AG08396 (cell line): ENCODE results near the gene NFRKB.

Experiments
- DNase-seq: peaks from one replicate; pipeline ENCODE4 v3.0.0; 2012; ENCODE audit warnings: low spot score, mixed read lengths

The NFRKB gene

DNA sequence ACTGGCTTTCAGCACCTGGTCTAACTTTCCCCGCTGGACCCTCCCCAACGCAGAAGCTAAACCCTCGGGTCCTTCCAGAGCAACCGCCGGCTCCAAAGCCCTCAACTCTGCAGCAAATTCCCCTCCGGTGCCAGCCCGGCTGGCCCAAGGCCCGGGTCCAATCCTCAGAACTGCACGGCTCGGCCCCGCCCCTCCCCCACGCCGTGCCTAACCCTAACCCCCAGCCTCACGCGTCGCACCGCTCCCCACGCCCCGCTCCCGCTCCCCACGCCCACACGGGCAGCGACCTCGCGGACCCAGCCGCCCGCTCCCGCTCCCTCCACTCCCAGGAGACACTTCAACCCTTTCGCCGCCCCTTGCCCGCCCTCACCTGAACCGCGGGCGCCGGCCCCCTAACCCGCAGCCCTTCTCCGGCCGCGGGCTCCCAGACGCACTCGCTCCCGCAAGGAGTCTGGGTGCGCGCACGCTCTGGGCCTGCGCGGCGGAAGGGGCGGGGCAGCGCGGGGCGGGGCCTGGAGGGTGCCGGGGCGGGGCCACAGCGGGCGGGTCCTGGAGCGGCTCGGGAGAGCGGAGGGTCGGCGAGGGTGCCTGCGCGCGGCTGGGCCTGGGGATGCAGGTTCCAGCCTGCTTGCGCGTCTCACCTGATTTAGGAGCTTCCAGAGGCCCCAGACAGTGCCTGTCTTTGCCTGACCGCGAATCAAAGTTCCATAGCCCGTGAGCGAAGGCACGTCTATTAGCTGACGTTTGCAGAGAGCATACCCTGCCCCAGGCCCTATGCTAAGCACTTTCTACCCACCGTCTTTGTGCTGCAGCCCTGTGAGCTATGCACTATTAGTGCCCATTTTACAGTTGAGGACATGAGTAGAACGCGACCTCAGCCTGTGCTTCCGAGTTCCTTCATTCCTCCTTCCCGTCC, at the start of gene NFRKB:
Gene NFRKB (minus strand): TSS at position 453 of the 916 bp plus-strand sequence. CDS start 2,729 bp downstream, outside the sequence.
- peak; percentile 99 for DNase-seq

DNA sequence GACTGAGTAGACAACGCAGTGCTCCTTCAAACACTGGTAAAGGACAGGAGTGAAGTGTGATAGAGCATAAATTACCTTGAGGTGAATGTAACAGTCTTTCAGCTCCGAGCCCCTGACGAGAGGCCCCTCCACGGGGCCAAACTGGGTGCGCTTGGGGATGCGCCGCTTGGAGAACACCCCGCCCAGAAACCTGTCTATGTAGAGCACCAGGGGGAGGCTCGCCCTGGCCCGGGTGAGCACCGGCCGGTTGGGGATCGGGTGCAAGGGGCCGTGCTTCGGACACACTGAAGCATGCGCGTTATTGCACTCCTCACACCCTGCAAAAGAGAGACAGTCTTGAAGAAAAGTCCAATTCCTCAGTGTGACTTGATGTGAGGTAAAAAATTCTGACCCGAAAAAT, 49.3 kb upstream of the NFRKB start:
- no peak for DNase-seq

DNA sequence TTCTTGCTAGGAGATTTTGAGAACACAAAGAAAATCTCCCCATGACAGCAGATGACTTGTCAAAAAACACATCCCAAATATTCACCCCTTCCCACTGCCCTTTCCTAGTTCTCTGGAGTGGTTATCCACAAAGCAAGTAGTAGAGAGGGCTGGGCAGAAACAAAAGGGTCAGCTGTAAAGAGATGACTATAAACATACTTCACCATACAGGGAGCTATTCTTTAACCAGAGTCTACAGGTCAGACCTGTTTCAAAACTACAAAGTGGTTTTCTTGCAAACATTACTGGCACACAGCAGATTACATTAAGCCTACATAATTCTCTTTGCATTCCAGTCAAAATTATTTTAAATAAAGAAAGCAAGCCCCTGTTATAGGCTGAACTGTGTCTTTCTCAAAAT, 47.7 kb upstream of the NFRKB start:
- no peak for DNase-seq

DNA sequence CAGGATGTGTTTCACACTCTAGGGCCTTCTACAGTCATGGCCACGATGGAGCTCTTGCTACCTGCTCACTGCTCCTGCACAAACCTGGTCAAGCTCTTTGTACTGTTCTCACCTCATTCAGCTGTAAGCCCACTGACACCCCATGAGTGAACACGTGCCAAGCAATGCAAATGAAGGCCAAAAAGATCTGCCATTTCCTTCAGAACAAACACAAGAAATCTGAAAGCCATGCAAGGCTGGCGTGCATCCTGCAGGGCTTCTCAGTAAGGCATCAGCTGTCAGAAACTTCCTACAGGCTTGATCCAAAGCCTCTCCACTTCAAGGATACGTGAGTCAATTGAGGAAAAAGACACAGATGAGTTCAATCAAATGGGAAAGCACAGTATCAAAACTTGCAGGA, 44.1 kb upstream of the NFRKB start:
- DNase-seq: no peak

DNA sequence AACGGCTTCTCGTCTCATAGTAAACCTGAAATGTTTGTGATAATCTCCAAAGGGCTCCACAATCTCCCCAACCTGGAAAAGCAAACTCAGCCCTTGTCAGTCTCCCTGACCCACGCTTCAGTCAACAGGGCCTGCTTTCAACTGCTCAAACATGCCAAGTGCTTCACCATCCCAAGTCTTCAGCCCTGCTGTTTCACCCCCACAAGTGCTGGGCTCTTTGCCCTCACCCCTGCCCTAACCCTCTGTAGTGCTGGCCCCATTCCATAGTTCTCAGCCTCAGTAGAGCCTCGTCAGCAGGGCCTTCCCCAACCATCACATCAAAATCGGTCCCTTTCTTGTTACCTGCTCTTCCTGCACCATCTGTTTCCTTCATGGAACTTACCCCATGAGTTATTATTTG, 43.4 kb upstream of the NFRKB start:
- no peak for DNase-seq

DNA sequence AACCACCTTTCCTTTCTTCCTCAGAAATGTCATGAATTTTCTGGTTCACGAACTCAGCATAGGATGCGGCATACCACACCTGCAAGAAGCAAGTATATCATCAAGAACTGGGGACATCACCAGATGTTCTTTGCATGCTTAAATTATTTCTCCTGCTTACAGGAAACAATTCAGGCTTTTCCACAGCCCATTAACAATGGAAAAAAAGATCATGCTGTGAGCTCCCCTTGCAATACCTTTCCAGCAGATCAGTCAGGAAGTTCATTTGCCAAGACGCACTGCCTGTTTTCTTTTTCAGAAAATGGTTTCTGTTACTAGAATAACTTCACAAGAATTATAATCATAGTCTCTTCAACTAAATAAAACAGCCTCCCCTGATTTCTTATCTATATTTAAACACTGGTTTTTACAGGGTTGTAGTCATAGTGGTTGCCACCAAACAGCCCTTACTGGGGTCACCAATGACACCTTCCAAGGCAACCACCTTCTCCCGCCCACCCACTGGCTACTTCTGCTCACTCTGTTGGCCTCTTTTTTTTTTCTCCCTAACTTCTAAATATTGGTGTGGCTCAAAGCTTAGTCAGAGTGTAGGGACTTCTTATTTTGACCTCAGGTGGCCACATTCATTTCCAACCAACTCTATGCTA, 42.3 kb upstream of the NFRKB start:
- no peak for DNase-seq

DNA sequence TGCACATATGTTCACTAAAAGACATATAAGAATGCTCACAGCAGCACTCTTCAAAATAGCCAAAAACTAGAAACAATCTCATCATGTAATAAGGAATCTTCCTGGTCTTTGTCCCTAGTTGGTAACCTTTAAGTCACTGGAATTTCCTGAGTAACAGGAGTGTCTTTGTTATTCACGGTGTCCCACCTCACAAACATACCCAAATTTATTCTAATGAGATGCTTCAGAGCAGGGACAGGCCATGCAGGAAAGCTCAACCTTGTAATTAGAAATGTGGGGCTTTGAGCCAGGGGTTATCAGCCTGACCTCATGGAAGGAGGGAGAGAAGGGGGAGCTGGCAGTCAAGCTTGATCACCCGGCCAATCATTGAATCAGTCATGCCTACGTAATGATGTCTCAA, 40.3 kb upstream of the NFRKB start:
- DNase-seq: no peak

DNA sequence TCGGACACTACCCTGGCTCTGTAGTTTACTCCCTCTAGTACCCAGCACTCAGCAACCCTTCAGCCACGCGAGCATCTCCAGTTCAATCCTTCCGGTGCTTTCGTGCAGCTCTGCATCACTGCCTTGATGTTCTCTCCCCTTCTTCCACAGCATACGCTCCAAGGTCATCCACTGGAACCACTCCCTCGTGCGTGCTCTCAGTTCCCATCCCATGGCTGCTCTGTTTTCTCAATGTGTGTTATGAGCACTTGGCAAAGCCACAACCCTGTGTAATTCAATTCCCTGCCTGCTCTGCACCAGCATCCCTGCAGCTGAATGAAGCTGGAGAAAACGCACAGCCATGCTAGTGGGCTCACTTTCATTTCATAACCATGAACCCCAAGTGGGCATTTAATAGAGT, 38.5 kb upstream of the NFRKB start:
- no peak for DNase-seq

DNA sequence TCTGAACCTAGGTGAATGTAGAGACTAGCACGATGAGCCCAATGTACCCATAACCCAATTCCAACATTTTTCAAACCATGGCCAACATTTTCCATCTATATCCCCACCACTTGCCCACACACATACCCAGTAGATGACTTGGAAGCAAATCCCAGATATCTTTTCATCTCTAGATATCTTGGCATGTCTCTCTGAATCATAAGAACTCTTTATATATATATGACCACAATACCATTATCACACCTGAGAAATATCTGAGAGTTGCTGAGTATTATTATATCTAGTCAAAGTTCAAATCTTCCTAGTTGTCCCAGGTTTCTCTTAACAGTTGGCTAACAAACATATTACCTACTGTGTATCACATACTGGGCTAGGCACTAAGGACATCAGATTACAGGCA, 37.9 kb upstream of the NFRKB start:
- DNase-seq: no peak

DNA sequence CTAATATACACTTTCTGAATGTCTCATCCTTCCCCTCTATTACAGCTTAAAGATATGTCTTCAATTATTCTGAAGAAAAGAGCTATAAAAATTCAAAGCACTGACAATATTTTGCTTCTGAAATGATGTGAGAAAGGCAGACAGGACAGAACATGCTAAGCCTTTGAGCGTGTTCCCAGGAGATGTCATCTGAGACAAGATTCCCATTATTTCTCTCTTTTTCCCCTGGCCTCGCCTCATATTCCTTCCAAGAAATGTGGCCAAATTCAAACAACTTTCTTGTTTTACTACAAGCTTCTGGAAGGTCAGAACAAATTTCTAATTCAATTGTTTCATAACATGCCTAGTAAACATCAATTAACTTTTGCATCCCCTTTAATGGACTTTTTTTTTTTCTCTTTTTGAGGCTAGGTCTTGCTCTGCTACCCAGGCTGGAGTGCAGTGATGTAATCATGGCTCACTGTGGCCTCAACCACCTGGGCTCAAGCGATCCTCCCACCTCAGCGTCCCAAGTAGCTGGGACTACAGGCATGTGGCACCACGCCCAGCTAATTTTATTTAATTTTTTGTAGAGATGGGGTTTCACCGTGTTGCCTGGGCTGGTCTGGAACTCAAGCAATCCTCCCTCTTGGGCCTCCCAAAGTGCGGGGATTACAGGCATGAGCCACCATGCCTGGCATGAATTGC, 37.1 kb upstream of the NFRKB start:
- DNase-seq: no peak

DNA sequence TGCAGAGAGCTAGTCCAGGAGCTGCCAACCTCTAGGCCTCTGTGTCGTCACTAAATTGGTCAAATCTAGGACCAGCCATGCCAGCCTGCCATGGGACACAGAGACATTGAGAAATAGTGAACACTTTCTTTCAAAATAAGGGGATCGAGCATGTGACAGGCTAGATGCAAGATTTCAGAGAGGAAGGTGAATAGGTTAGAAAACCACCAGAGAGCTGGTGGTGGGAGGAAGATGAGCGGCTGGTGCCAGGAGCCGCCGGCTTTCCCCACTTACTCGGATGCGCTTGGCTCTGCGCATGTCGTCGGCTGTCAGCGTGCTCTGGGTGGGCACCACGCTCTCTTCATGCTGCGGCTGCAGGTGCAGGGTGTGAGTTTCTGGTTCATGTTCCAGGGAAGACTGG, 35.4 kb upstream of the NFRKB start:
- DNase-seq: no peak

DNA sequence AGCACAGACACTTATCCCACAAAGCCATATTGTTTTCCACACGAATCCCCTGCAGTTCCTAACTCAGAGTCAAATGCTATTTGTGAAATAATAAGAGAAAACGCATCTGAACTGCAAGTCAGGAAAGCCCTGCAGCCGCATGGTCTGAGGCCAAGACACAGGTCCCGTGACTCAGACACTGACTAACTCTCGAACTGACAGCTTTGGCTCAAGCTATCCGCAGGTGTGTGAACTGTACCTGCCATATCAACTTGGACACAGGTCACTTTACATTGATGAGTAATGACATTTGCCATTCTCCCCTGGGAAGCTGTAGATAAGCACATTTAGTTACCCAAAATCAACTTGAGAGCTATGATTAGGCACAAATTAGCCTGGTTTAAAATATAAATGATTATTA, 34.9 kb upstream of the NFRKB start:
- DNase-seq: no peak

DNA sequence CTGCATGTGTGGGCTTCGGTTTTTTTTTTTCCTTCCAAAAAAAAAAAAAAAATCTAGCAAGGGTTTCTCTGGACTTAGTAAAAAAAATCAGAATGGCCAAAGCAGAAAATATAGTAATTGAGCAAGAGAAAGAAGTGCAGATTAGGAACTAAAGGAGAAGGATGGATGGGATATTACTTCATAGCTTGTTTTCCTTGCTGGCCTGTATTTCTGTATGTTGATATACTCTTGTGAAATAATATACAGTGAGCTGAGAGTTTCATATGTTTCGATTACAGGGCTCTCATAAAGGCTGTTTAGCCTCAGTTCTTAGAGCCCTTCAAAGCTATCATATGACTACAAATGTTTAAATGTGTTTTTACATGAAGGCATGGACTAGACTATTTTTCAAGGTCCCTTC, 34.3 kb upstream of the NFRKB start:
- DNase-seq: no peak

DNA sequence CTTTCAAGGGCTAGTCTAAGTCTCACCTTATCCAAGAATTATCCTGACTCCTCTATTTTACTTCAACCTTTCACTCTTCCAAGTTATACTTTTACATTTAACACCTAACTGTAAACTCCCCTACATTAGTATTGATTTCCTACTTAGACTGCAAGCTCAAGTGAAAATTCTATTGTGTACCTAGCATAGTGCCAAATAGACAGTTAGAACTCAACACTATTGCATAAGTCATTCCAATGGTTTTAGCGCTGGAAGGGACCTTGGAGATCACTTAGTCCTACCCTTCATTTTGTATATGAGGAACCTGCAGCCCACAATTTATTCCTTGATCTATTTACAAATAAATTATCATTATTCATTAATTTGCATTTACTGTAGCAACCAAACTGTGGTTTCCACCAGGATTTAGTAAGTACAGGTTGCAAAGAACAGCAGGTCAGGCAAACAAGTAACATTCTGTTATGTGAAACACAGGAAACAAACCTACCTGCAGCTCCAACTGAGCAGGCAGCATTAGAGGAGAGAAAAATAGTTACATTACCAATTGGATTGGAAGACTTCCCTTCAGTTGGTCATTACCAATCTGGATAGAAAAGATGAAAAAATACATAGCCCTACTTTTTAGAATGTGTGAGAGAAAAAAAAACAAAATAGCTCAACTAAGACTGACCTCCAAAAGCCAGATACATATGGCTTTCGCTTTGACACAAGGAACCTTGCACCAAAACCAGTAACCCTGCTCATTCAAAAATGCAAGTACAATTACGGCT, 33.7 kb upstream of the NFRKB start:
- DNase-seq: no peak

DNA sequence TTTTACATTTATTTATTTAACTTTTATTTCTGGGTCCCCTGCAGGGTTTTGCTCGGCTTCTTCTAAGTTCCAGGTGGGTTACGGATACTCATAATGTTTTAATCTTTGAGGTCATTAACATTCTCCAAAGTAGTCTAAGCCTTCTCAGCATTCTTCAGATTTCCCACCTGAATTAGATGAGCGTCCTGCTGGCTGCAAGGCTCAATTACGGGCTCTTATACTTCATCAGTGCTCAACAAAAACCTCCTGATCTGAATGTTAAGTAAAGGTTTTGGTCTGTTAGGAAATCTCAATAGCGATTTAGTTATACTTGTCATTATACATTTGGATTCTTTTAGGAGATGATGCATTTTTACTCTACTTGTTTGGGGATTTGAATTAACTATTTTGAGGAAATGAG, 27.3 kb upstream of the NFRKB start:
- DNase-seq: no peak

DNA sequence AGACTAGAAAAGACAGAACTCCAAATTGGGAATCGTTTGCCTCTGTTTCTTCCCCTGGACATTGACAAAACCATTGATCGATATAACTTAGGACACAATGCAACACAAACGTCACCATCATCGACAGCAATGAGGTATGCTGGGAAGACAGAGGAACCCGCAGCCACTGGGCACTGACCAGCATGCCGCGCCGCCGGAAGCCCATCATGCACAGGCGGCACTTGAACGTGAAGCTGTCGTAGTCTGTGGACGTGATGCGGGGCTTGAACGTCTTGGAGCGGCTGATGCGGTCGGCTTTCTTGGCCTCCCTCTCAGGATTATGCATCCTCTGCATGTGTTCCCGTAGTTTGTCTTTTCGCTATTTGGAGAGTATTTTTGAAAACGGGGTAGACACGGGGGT, 23.0 kb upstream of the NFRKB start:
- no peak for DNase-seq

DNA sequence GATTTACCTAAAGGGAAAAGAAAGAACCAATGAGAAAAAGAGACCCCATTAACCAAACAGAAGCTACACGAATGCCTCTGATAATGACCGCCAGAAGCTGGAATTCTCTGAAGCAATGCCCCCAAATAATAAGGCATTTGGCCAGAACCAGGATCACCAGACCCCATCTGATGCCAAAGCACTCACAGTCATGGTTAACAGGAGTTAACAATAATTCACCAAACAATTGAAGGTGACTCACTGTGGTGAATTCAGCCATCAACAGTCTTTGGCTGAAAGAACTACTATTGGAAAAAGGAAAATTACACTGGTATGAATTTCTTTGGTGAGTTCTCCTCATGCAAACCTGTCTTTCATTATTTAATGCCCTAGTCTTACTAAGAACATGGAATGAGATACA, 21.9 kb upstream of the NFRKB start:
- peak; percentile 31 for DNase-seq

DNA sequence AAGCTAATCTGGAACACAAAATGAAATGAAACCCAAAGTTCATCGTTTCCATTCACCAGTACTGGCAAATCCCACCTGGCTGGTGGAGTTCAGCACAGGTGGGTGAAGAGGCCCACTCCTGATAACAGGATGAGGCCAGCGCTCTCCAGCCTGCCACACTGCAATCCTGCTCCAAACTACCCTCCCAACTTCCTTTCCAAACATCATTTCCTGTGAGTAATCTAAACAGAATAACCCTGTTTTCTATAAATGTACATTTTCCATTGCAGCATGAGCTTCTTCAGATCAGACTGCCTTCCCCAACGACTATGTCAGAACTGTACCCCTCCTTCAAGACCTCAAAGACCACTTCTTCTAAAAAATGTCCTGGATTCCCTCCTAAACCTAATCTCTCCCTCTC, 15.9 kb upstream of the NFRKB start:
- peak; percentile 36 for DNase-seq

DNA sequence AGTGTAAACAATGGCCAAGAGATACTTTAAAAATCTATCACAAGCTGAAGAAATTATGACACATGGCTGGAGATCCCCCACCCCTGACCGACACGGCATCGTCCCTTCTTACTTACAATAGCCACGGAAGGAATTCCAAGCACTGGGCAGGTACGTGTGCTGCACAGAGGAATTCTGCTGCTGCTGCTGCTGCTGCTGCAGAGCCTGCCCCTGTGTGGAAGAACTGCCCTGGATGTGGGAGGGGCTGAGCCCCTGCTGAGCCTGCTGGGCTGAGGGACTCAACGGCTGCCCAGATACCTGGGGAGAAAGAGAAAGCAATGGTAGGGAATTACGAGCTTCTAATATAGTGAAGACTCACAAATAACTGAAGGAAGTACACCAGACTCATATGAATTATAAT, 15.0 kb upstream of the NFRKB start:
- no peak for DNase-seq

DNA sequence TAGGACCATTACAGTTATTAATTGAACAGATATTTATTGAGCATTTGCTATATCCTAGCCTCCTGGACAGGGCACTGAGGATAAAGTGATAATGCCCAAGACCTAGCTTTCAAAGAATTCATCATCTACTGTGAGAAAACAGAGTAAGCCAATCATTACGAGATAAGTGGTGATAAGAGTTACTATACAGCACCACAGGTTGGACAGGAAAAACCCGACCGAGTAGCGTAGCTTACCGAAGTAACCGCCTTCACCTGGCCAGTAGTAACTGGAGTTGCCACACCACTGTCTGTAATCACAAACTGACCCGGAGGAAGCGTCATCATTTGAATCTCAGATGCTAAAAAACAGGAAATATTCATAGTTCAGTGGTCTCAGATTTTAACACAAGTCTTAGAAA, 10.0 kb upstream of the NFRKB start:
- no peak for DNase-seq

DNA sequence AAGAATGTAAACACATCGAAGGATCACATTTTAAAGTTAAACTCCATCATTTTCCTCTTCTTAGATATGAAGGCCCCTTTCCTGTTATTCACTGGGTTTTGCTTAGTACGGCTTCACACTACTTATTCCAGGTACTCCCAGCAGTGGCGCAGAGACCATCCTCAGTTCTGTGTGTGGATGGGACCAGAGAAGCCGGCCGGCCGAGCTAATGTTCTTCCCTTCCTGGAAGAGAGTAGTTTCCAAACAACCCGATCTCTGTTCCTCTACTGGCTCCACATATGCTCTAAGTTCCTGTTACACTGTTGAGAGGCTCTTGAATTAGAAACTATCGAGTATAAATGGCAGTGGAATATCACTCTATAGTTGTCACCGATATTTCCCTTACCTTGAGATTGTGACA, 684 bp upstream of the NFRKB start:
- no peak for DNase-seq
